Measurements from ENCODE around the gene KLHL26. TPM values are rescaled to one million over a fixed set of nuclear protein-coding genes. Genes with fewer than 3 reads are reported as not detected.

Gene KLHL26
- total RNA-seq, 1 donor from 2014 or later, result 2.1 TPM

DNA sequence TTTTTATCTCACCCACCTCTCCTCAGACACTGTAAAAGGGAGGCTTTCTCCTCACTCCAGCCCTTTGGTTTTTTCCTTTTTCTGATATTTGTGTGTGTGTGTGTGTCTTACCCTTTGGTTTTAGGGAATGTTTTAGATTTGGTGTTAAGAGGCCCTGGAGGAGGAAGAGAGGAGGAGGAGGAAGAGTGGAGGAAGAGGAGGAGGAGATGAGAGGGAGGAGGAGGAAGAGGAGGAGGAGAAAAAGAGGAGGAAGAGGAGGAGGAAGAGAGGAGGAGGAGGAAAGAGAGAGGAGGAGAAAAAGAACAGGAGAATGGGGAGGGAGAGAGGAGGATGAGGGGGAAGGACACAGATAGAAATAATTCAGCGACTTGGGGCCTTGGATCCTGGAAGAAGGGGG, 10.5 kb downstream of the KLHL26 start:
- Histone ChIP-seq H3K36me3 (ENCODE audit: control insufficient read depth in 3 of 3, insufficient read depth in 3 of 3, low read length in 3 of 3) (no peaks in the 10 kb centered on the region), H3K4me1 (ENCODE audit: control insufficient read depth in 3 of 3, insufficient read depth in 3 of 3, low read length in 3 of 3) (peaks cover 50 to 66% (median 55%) of the 10 kb centered on the region in 3 donors), H3K27ac (ENCODE audit: low read depth, low read length) (no peak overlapping the region), H3K9ac (ENCODE audit: low read depth in 1 of 3, low read length in 3 of 3) (no peak overlapping the region), H3K4me3 (ENCODE audit: low read length in 3 of 3) (no peak overlapping the region), H3K9me3 (ENCODE audit: control insufficient read depth in 3 of 3, low read length in 3 of 3) (no peaks in the 10 kb centered on the region), H3K27me3 (ENCODE audit: control insufficient read depth in 3 of 3, insufficient read depth in 3 of 3, low read length in 3 of 3) (no peaks in the 10 kb centered on the region)

GRCh38 chr19:18647807-18648206, 11.0 kb downstream of the KLHL26 start:
- Histone ChIP-seq H3K9me3 (ENCODE audit: control insufficient read depth in 3 of 3, low read length in 3 of 3) (no peaks in the 10 kb centered on the region), H3K36me3 (ENCODE audit: control insufficient read depth in 3 of 3, insufficient read depth in 3 of 3, low read length in 3 of 3) (no peaks in the 10 kb centered on the region), H3K4me1 (ENCODE audit: control insufficient read depth in 3 of 3, insufficient read depth in 3 of 3, low read length in 3 of 3) (peaks cover 50 to 66% (median 55%) of the 10 kb centered on the region in 3 donors), H3K4me3 (ENCODE audit: low read length in 3 of 3) (no peak overlapping the region), H3K9ac (ENCODE audit: low read depth in 1 of 3, low read length in 3 of 3) (no peak overlapping the region), H3K27me3 (ENCODE audit: control insufficient read depth in 3 of 3, insufficient read depth in 3 of 3, low read length in 3 of 3) (no peaks in the 10 kb centered on the region), H3K27ac (ENCODE audit: low read depth, low read length) (no peak overlapping the region)

DNA sequence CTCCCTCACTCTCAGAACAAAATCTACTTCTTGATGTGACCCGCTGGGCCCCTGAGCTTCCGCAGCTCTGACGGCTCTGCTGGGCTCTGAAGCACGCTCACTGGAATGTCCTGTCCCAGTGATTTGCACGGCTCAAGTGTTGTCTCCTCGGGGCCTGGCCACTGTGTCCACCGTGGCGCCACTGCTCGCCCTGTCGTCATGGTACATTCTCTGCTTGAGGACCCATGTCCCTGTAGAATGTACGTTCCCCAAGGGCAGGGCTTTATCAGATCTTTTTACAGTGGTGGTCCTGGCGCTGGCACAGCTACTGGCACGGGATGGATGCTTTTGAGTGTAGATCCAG, 12.1 kb downstream of the KLHL26 start:
- Histone ChIP-seq H3K4me1 (ENCODE audit: control insufficient read depth in 3 of 3, insufficient read depth in 3 of 3, low read length in 3 of 3) (peaks cover 50 to 66% (median 55%) of the 10 kb centered on the region in 3 donors), H3K36me3 (ENCODE audit: control insufficient read depth in 3 of 3, insufficient read depth in 3 of 3, low read length in 3 of 3) (no peaks in the 10 kb centered on the region), H3K9ac (ENCODE audit: low read depth in 1 of 3, low read length in 3 of 3) (peak overlapping the region; percentile 32 to 80 (median 74)), H3K9me3 (ENCODE audit: control insufficient read depth in 3 of 3, low read length in 3 of 3) (no peaks in the 10 kb centered on the region), H3K27ac (ENCODE audit: low read depth, low read length) (peak overlapping the region; percentile 87), H3K4me3 (ENCODE audit: low read length in 3 of 3) (peak overlapping the region; percentile 51 to 63 (median 62)), H3K27me3 (ENCODE audit: control insufficient read depth in 3 of 3, insufficient read depth in 3 of 3, low read length in 3 of 3) (no peaks in the 10 kb centered on the region)

DNA sequence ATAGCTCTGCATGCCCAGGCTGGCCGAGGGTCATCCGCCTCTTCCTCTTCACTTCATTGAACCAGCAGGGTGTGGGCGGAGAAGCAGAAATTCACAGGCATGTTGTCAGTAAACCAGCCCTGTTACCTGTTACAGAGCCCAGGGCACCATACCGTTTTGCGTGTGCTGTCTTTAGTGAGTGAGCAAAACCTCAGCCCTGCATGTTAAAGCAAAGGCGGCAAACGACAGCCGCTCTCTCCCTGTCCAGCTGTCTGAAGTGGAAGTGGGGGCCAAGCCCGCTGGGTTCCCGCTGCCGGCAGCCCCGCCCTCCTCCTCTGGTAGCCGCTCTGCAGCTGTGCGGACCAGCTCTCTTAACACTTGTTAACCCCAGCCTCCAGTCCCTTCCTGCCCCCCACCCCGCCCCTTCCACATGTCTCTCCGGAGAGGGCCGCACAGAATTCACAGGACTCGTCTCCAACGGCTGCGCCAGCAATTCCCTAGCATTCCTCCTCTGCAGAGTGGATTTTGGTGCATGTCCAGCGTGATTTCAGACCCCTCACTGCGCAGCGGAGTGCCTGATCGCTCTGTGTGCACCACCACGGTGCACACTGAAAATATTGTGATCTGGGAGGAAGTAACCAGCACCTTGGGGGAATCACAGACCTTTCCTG, 12.7 kb downstream of the KLHL26 start:
- Histone ChIP-seq H3K9ac (ENCODE audit: low read depth in 1 of 3, low read length in 3 of 3) (peak overlapping the region; percentile 24 to 80 (median 74)), H3K4me3 (ENCODE audit: low read length in 3 of 3) (peak overlapping the region; percentile 51 to 66 (median 62)), H3K4me1 (ENCODE audit: control insufficient read depth in 3 of 3, insufficient read depth in 3 of 3, low read length in 3 of 3) (peaks cover 50 to 65% (median 55%) of the 10 kb centered on the region in 3 donors), H3K27me3 (ENCODE audit: control insufficient read depth in 3 of 3, insufficient read depth in 3 of 3, low read length in 3 of 3) (no peaks in the 10 kb centered on the region), H3K27ac (ENCODE audit: low read depth, low read length) (peak overlapping the region; percentile 87), H3K36me3 (ENCODE audit: control insufficient read depth in 3 of 3, insufficient read depth in 3 of 3, low read length in 3 of 3) (peaks cover 0 to 2% (median 0%) of the 10 kb centered on the region in 3 donors), H3K9me3 (ENCODE audit: control insufficient read depth in 3 of 3, low read length in 3 of 3) (no peaks in the 10 kb centered on the region)

- H3K36me3 ChIP-seq (ENCODE audit: control insufficient read depth in 3 of 3, insufficient read depth in 3 of 3, low read length in 3 of 3), result peaks cover 0 to 2% (median 0%) of the 10 kb centered on the region in 3 donors
- peak overlapping the region; percentile 87 for H3K27ac ChIP-seq (ENCODE audit: low read depth, low read length)
- H3K9ac ChIP-seq (ENCODE audit: low read depth in 1 of 3, low read length in 3 of 3), result peak overlapping the region; percentile 24 to 80 (median 65)
- H3K27me3 ChIP-seq (ENCODE audit: control insufficient read depth in 3 of 3, insufficient read depth in 3 of 3, low read length in 3 of 3), result no peaks in the 10 kb centered on the region
- peak overlapping the region; percentile 47 to 66 (median 62) for H3K4me3 ChIP-seq (ENCODE audit: low read length in 3 of 3)
- peaks cover 48 to 60% (median 50%) of the 10 kb centered on the region in 3 donors for H3K4me1 ChIP-seq (ENCODE audit: control insufficient read depth in 3 of 3, insufficient read depth in 3 of 3, low read length in 3 of 3)
- no peaks in the 10 kb centered on the region for H3K9me3 ChIP-seq (ENCODE audit: control insufficient read depth in 3 of 3, low read length in 3 of 3)
Observed at GRCh38 chr19:18650021-18650390, 13.2 kb downstream of the KLHL26 start.

DNA sequence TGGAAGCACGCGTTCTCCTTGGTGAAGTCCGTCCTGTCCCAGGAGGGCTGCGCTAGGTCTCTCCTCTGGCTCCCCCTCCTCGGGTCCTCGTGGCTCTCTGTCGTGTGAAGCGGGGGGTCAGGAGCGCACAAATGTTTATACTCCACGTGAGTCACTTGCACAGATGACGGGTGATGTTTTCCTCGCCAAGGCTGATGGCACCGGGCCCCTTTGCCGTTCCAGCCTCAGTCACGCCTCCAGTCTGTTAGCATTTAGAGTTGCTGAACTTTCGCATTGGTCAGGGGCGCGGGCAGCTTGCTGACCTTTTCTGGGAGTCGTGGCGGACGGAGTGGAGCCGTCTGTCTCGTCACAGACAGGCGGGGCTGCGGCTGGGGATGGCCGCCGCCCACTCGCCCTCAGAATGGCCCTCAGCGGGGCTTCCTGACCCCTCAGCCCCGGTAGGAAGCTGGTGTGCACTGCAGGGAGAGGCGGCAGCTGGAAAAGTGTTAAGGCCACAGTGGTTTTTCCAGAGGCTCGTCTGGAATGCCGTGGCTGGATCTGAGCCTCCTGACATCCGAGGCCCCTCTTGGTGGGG, 13.7 kb downstream of the KLHL26 start:
- Histone ChIP-seq H3K27me3 (ENCODE audit: control insufficient read depth in 3 of 3, insufficient read depth in 3 of 3, low read length in 3 of 3) (no peaks in the 10 kb centered on the region), H3K9me3 (ENCODE audit: control insufficient read depth in 3 of 3, low read length in 3 of 3) (no peaks in the 10 kb centered on the region), H3K36me3 (ENCODE audit: control insufficient read depth in 3 of 3, insufficient read depth in 3 of 3, low read length in 3 of 3) (peaks cover 0 to 2% (median 0%) of the 10 kb centered on the region in 3 donors), H3K4me1 (ENCODE audit: control insufficient read depth in 3 of 3, insufficient read depth in 3 of 3, low read length in 3 of 3) (peaks cover 44 to 55% (median 46%) of the 10 kb centered on the region in 3 donors), H3K27ac (ENCODE audit: low read depth, low read length) (peak overlapping the region; percentile 87), H3K4me3 (ENCODE audit: low read length in 3 of 3) (peak overlapping the region; percentile 27 to 66 (median 51)), H3K9ac (ENCODE audit: low read depth in 1 of 3, low read length in 3 of 3) (peak overlapping the region; percentile 24 to 80 (median 65))

DNA sequence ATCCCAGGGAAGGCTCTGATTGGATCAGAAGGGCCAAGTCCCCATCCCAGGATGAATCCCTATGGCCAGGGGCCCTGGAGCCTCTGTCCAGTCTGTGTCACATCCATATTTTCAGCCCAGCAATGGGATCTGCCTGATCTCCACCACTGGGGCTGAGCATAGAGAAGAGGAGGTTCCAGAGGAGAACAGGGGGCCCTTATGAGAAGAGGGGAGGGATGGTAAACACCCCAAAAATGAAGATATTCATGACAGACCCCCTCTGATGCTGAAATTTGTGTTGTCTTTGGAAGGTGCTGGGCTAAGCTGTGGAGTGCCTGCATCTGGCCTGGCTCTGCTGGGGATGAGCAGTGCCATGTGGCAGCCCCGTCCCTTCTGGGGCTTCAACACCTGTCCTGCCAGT, 14.5 kb downstream of the KLHL26 start:
- Histone ChIP-seq H3K9me3 (ENCODE audit: control insufficient read depth in 3 of 3, low read length in 3 of 3) (no peaks in the 10 kb centered on the region), H3K36me3 (ENCODE audit: control insufficient read depth in 3 of 3, insufficient read depth in 3 of 3, low read length in 3 of 3) (peaks cover 0 to 2% (median 0%) of the 10 kb centered on the region in 3 donors), H3K27me3 (ENCODE audit: control insufficient read depth in 3 of 3, insufficient read depth in 3 of 3, low read length in 3 of 3) (no peaks in the 10 kb centered on the region), H3K4me3 (ENCODE audit: low read length in 3 of 3) (no peak overlapping the region), H3K27ac (ENCODE audit: low read depth, low read length) (peak overlapping the region; percentile 87), H3K9ac (ENCODE audit: low read depth in 1 of 3, low read length in 3 of 3) (peak overlapping the region in 2 of 3 donors; percentile 52 to 80), H3K4me1 (ENCODE audit: control insufficient read depth in 3 of 3, insufficient read depth in 3 of 3, low read length in 3 of 3) (peaks cover 44 to 53% (median 47%) of the 10 kb centered on the region in 3 donors)

GRCh38 chr19:18651733-18652132, 14.9 kb downstream of the KLHL26 start:
- H3K4me1 ChIP-seq (ENCODE audit: control insufficient read depth in 3 of 3, insufficient read depth in 3 of 3, low read length in 3 of 3), result peaks cover 44 to 52% (median 46%) of the 10 kb centered on the region in 3 donors
- H3K27ac ChIP-seq (ENCODE audit: low read depth, low read length), result peak overlapping the region; percentile 87
- H3K27me3 ChIP-seq (ENCODE audit: control insufficient read depth in 3 of 3, insufficient read depth in 3 of 3, low read length in 3 of 3), result no peaks in the 10 kb centered on the region
- H3K4me3 ChIP-seq (ENCODE audit: low read length in 3 of 3), result no peak overlapping the region
- H3K9me3 ChIP-seq (ENCODE audit: control insufficient read depth in 3 of 3, low read length in 3 of 3), result no peaks in the 10 kb centered on the region
- H3K9ac ChIP-seq (ENCODE audit: low read depth in 1 of 3, low read length in 3 of 3), result peak overlapping the region in 1 of 3 donors; percentile 33
- peaks cover 0 to 2% (median 0%) of the 10 kb centered on the region in 3 donors for H3K36me3 ChIP-seq (ENCODE audit: control insufficient read depth in 3 of 3, insufficient read depth in 3 of 3, low read length in 3 of 3)

DNA sequence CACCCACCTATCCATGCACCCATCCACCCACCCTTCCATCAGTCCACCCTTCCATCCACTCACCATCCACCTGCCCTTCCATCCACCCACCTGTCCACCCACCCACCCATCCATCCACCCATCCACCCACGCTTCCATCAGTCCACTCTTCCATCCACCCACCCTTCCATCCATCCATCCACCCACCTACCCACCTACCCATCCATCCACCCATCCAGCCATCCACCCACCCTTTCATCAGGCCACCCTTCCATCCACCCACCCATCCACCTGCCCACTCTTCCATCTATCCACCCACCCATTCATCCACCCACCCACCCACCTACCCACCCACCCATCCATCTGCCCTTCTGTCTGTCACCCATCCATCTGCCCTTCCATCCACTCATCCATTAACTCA, 17.0 kb downstream of the KLHL26 start:
- H3K36me3 ChIP-seq (ENCODE audit: control insufficient read depth in 3 of 3, insufficient read depth in 3 of 3, low read length in 3 of 3), result peaks cover 0 to 2% (median 0%) of the 10 kb centered on the region in 3 donors
- H3K4me3 ChIP-seq (ENCODE audit: low read length in 3 of 3), result no peak overlapping the region
- no peak overlapping the region for H3K9ac ChIP-seq (ENCODE audit: low read depth in 1 of 3, low read length in 3 of 3)
- no peaks in the 10 kb centered on the region for H3K9me3 ChIP-seq (ENCODE audit: control insufficient read depth in 3 of 3, low read length in 3 of 3)
- no peak overlapping the region for H3K27ac ChIP-seq (ENCODE audit: low read depth, low read length)
- no peaks in the 10 kb centered on the region for H3K27me3 ChIP-seq (ENCODE audit: control insufficient read depth in 3 of 3, insufficient read depth in 3 of 3, low read length in 3 of 3)
- peaks cover 51 to 58% (median 57%) of the 10 kb centered on the region in 3 donors for H3K4me1 ChIP-seq (ENCODE audit: control insufficient read depth in 3 of 3, insufficient read depth in 3 of 3, low read length in 3 of 3)

GRCh38 chr19:18654469-18654868, 17.6 kb downstream of the KLHL26 start:
- no peak overlapping the region for H3K9ac ChIP-seq (ENCODE audit: low read depth in 1 of 3, low read length in 3 of 3)
- no peak overlapping the region for H3K4me3 ChIP-seq (ENCODE audit: low read length in 3 of 3)
- no peaks in the 10 kb centered on the region for H3K9me3 ChIP-seq (ENCODE audit: control insufficient read depth in 3 of 3, low read length in 3 of 3)
- peaks cover 50 to 56% (median 54%) of the 10 kb centered on the region in 3 donors for H3K4me1 ChIP-seq (ENCODE audit: control insufficient read depth in 3 of 3, insufficient read depth in 3 of 3, low read length in 3 of 3)
- H3K36me3 ChIP-seq (ENCODE audit: control insufficient read depth in 3 of 3, insufficient read depth in 3 of 3, low read length in 3 of 3), result peaks cover 0 to 2% (median 0%) of the 10 kb centered on the region in 3 donors
- no peak overlapping the region for H3K27ac ChIP-seq (ENCODE audit: low read depth, low read length)
- no peaks in the 10 kb centered on the region for H3K27me3 ChIP-seq (ENCODE audit: control insufficient read depth in 3 of 3, insufficient read depth in 3 of 3, low read length in 3 of 3)

Data from skeletal muscle tissue (tissue), 4 donors.